Kidney epithelial cell (primary cell): Measurements from ENCODE around the gene FGR. TPM values are rescaled to one million over a fixed set of nuclear protein-coding genes. Genes with fewer than 3 reads are reported as not detected.

Experiments used
- DNase-seq: peaks from one replicate; pipeline ENCODE4 v3.0.0-alpha.2; 2010; ENCODE audit warnings: low read depth
- H3K27me3 ChIP-seq: 2 replicates; pipeline ENCODE4 v1.6.0; 2011; ENCODE audit warnings: low read length; ENCODE audit not compliant: control insufficient read depth, insufficient read depth
- H3K36me3 ChIP-seq: 2 replicates; pipeline ENCODE4 v1.5.1; 2011; ENCODE audit warnings: low read length; ENCODE audit not compliant: control insufficient read depth, insufficient read depth
- H3K4me3 ChIP-seq: 2 replicates; pipeline ENCODE4 v1.5.1; 2011; ENCODE audit warnings: low read depth, mild to moderate bottlenecking, control low read depth, low read length
- total RNA-seq: library from RNA; depleted of rRNA; stranded (reverse); fragments of >200 nt; gene quantifications from 2 replicates; pipeline ENCODE4 v1.2.3, GENCODE V29; 2015
- TF ChIP-seq, protein P1 (sequence below): IDR thresholded peaks from 2 replicates; pipeline ENCODE4 v1.5.1; 2011; ENCODE audit warnings: mild to moderate bottlenecking, moderate library complexity, low read length, control low read depth, inconsistent platforms; ENCODE audit not compliant: insufficient read depth, poor library complexity, severe bottlenecking

The FGR gene
- total RNA-seq, 1 donor from 2014 or later = not detected

DNA sequence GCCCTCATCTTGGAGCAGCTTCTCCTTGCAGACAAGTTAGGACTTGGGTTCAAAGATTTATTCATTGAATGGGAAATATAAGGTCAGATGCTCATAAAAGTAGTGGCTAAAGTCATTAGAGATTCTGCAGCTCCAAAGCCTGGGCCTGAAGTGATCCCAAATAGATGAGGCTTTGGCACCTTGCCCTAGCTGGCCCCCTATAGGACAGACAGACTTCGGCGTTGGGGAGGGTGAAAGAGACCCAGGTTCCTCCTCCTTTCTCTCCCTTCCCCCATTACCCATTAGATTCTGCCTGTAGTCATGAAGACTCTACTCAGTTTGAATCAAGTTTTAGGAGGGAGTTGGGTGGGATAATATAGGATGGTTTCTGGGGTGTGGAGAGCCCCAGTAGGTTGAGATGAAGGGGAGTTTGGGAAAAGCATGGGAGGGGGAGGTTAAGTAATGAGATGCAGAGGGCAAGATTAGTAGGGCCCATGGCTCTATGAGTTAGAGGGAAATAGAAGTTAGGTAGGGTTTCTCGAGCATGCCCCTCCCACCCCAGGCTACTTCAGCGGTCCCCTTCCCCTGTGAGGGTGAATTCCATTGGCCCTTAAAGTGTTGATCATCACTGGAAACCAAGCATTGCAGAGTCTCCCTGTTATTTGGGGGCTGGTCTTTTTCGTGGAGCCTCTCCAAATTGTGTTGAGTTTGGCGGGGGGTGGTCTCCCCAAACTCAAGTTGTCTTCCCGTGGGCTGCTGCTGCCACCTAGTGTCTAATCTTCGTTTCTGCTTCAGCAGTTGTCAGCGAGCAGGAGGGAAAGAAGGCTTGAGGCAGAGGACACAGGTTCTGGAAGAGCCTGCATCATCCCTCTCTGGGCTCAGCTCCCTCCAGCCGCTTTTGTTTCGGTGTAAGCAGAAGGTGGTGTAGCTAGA, 28.9 kb downstream of the FGR start:
- TF ChIP-seq, protein P1, sequence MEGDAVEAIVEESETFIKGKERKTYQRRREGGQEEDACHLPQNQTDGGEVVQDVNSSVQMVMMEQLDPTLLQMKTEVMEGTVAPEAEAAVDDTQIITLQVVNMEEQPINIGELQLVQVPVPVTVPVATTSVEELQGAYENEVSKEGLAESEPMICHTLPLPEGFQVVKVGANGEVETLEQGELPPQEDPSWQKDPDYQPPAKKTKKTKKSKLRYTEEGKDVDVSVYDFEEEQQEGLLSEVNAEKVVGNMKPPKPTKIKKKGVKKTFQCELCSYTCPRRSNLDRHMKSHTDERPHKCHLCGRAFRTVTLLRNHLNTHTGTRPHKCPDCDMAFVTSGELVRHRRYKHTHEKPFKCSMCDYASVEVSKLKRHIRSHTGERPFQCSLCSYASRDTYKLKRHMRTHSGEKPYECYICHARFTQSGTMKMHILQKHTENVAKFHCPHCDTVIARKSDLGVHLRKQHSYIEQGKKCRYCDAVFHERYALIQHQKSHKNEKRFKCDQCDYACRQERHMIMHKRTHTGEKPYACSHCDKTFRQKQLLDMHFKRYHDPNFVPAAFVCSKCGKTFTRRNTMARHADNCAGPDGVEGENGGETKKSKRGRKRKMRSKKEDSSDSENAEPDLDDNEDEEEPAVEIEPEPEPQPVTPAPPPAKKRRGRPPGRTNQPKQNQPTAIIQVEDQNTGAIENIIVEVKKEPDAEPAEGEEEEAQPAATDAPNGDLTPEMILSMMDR = peak; percentile 86
- no peaks in the 10 kb centered on the region for H3K36me3 ChIP-seq
- no peak for DNase-seq
- H3K27me3 ChIP-seq = peaks cover 7% of the 10 kb centered on the region
- H3K4me3 ChIP-seq = no peak overlapping the region

DNA sequence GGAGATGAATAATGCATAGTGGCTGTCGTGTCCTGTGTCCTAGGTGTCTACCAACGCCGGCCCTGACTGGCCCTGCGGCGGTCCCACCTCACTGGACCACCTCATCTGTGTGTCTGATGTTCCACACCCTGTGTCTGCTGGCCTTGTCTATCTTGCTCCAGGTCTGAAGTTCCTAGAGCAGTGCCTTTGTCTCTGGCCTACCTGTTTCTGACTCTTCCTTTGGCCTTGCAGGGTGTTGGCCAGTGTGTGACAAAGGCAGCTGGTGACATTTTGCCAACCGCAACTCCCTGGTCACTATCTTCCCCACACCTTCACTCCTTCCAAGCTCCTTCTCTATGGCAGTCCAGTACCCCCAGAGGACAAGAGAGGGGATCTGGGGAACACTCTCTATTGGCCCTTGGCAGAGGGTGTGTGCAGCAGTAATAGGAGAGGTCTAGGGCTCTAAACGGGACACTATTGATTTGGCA, 29.7 kb downstream of the FGR start:
- TF ChIP-seq, protein P1 = no peak
- Histone ChIP-seq H3K36me3 (no peaks in the 10 kb centered on the region), H3K4me3 (no peak overlapping the region), H3K27me3 (peaks cover 2% of the 10 kb centered on the region)
- no peak for DNase-seq

DNA sequence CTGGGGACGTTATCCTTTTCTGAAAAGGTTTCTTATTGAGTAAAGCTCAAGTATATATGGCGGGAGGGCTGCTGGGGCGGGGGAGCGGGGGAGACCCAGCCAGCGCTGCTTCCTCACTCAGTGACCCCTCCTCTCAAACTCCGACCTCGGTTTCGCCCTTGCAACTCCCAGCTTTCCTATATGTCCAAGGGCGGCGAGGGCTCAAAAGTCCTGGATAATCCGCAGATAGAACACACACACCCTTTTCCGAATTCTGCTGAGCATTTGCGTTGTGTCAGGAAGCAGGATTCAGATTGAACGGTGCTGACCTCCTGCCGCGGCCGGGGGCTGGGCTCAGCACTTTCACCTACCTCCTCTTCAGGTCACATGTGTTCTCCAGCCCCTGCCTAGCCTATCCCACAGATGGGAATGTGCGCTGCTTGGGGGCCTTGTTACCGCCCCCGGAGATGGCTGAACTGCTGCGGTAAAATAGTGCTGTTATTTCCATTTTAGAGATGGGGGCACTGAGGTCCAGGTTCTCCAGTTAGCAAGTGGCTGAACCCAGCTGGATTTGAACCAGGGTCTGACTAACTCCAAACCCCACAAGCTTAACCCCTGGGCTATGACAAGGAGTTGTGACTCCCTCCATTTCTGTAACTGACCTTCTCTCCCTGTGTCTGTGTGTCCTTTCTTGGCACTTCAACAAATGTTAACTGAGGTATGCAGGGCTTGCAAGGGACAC, 30.2 kb downstream of the FGR start:
- TF ChIP-seq, protein P1 = no peak
- DNase-seq = no peak
- H3K27me3 ChIP-seq = no peaks in the 10 kb centered on the region
- H3K4me3 ChIP-seq = peak overlapping the region; percentile 88
- H3K36me3 ChIP-seq = no peaks in the 10 kb centered on the region

DNA sequence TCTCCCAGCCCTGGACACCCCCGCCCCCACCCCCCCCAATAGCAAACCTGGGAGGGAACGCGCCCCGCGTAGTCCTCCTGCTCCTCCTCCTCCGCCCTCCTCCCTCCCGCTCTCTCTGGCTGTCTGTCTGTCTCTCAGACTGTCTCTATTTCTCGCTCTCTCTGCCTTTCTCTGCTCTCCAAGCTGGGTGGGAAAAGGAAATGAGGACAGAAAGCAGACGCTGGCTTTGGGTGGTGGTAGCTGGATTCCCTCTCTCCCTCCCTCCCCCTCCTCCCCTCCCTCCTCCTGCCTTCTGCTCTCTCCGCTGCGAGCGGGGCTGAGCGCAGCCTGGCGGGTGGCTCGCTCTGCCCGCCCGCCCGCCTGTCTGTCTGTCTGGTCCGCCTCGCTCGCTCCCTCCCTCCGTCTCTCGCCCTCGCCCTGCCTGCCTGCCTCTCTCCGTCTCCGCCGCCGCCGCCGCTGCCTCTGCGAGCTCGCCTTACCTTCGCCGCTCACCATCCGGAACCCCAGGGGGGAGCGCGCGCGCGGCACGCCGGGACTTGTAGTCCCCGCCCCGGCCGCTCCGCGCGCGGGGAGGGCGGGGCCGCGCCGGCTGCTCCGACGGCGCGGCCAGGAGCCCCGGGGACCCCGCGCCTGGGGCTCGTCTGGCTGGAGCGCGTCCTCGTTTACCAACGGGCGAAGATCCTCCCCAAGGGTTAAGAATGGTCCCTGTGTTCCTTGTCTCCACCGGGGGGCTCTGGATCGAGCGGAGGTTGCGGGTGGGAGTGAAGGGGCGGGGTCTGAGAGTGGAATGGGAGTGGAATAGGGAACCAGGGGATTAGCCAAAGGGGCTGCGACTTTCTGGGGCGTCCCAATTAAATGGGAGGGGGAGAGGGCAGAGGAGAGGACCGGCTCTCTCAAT, 31.1 kb downstream of the FGR start, which contains the start of gene AHDC1:
Gene AHDC1, minus strand, starts transcription at position 464 of the 898 bp plus-strand sequence. CDS start 52,029 bp downstream, outside the sequence.
- TF ChIP-seq, protein P1 = no peak
- DNase-seq = peak; percentile 57
- no peaks in the 10 kb centered on the region for H3K36me3 ChIP-seq
- no peaks in the 10 kb centered on the region for H3K27me3 ChIP-seq
- H3K4me3 ChIP-seq = peak within 1 kb of the TSS; percentile 88

DNA sequence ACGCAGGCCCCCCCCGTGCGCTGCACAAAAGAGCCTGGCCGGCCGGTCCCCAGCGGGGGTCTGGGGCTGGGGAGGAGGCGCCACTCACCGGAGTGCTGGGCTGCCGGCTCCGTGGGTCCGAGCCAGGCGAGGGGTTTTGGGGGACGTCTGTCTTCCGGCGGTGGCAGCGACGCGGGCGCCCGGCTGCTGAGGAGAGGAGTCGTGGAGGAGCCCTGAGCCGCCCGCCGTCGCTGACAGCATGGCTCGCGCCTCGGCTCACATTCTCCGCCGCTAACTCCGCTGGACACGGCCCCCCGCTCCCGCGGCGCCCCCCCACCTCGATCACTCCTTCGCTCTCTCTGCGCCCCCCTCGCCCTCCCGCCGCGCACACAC, 31.7 kb downstream of the FGR start:
- H3K27me3 ChIP-seq = no peaks in the 10 kb centered on the region
- TF ChIP-seq, protein P1 = no peak
- no peak for DNase-seq
- no peaks in the 10 kb centered on the region for H3K36me3 ChIP-seq
- H3K4me3 ChIP-seq = peak overlapping the region; percentile 88
